GM18505 (cell line): Measurements from ENCODE around the gene GUCY2D.
A peak's percentile ranks its signal among the peaks of the same experiment; 100 is the strongest.

Experiments used
- ATAC-seq: cut with Tn5 transposase; IDR thresholded peaks from one replicate; pipeline ENCODE4 v1.9.1; 2021; ENCODE audit not compliant: unreplicated experiment
- POLR2A ChIP-seq: IDR thresholded peaks from 4 replicates; pipeline ENCODE4 v1.6.1; 2011; ENCODE audit warnings: borderline replicate concordance; ENCODE audit not compliant: insufficient read depth, insufficient read length; ENCODE audit errors: extremely low read depth

Gene GUCY2D

GRCh38 chr17:7977805-7978204 is 24.6 kb upstream of the GUCY2D start:
- no peak for TF ChIP-seq POLR2A
- no peak for ATAC-seq

- ATAC-seq = no peak
- TF ChIP-seq POLR2A = no peak
Measured at GRCh38 chr17:7982173-7982572, 20.2 kb upstream of the GUCY2D start.

GRCh38 chr17:7982666-7983065 is 19.7 kb upstream of the GUCY2D start:
- TF ChIP-seq POLR2A = no peak
- ATAC-seq = no peak

GRCh38 chr17:7984904-7985303 is 17.5 kb upstream of the GUCY2D start:
- ATAC-seq = no peak
- TF ChIP-seq POLR2A = no peak

GRCh38 chr17:7987112-7987893 is 15.1 kb upstream of the GUCY2D start:
- TF ChIP-seq POLR2A = no peak
- no peak for ATAC-seq

GRCh38 chr17:7988750-7989178 is 13.7 kb upstream of the GUCY2D start:
- no peak for ATAC-seq
- TF ChIP-seq POLR2A = no peak

GRCh38 chr17:7989781-7990655 is 12.4 kb upstream of the GUCY2D start:
- peak; percentile 53 for TF ChIP-seq POLR2A
- ATAC-seq = peak; percentile 65

GRCh38 chr17:7992516-7992915 is 9.9 kb upstream of the GUCY2D start:
- no peak for ATAC-seq
- no peak for TF ChIP-seq POLR2A

- no peak for TF ChIP-seq POLR2A
- no peak for ATAC-seq
Measured at GRCh38 chr17:7992924-7993323, 9.5 kb upstream of the GUCY2D start.

GRCh38 chr17:7993972-7994589 is 8.3 kb upstream of the GUCY2D start:
- no peak for ATAC-seq
- no peak for TF ChIP-seq POLR2A

GRCh38 chr17:7995724-7996123 is 6.7 kb upstream of the GUCY2D start:
- ATAC-seq = no peak
- no peak for TF ChIP-seq POLR2A

GRCh38 chr17:7997186-7997585 is 5.2 kb upstream of the GUCY2D start:
- no peak for ATAC-seq
- TF ChIP-seq POLR2A = no peak
